BJ (cell line): ENCODE data around the gene PCDHGB2. TPM values are rescaled to one million over a fixed set of nuclear protein-coding genes. Genes with fewer than 3 reads are reported as not detected.
A peak's percentile ranks its signal among the peaks of the same experiment; 100 is the strongest.

Experiments used
- CTCF ChIA-PET: fragments of 350-600 bp; formaldehyde crosslinking; extraction: SDS; loops from one replicate; lab custom pipeline; 2021; ENCODE audit warnings: antibody characterized with exemption, inconsistent platforms; lab: Yijun Ruan, JAX
- POLR2A ChIA-PET: fragments of 300-600 bp; sonication (Branson Sonifier 250); formaldehyde crosslinking; extraction: SDS; loops from one replicate; lab custom pipeline; 2021; ENCODE audit warnings: antibody characterized with exemption; lab: Charles Lee
- DNase-seq: peaks from one replicate; pipeline ENCODE4 v3.0.0-alpha.2; 2011; ENCODE audit warnings: low read depth
- H3K27me3 ChIP-seq: 2 replicates; pipeline ENCODE4 v1.6.0; 2011; ENCODE audit warnings: low read length; ENCODE audit not compliant: control insufficient read depth, insufficient read depth
- H3K36me3 ChIP-seq: 2 replicates; pipeline ENCODE4 v1.5.1; 2011; ENCODE audit warnings: low read length; ENCODE audit not compliant: control insufficient read depth, insufficient read depth
- H3K4me3 ChIP-seq: 2 replicates; pipeline ENCODE4 v1.5.1; 2011; ENCODE audit warnings: low read depth, mild to moderate bottlenecking, control low read depth, low read length
- CTCF ChIP-seq: IDR thresholded peaks from 2 replicates; pipeline ENCODE4 v1.5.1; 2011; ENCODE audit warnings: low read depth, mild to moderate bottlenecking, control low read depth, inconsistent platforms, low read length, moderate library complexity; ENCODE audit not compliant: insufficient read depth
- polyA plus RNA-seq: library from polyadenylated mRNA; depleted of rRNA; stranded (reverse); fragments of >200 nt; gene quantifications from 2 replicates; pipeline ENCODE4 v1.2.3, GENCODE V29; 2011

PCDHGB2 gene
- polyA plus RNA-seq, 1 experiment: 3.7 TPM

- H3K36me3 ChIP-seq: no peaks in the 10 kb centered on the region
- ChIA-PET CTCF (interaction anchor here (1.2 to 3.1 kb wide), 3 partner anchors 18 to 213 kb away, joined by 3 to 20 read pairs (median 4); partner anchors contain the start of gene PCDHGB3), POLR2A (no interaction called here)
- DNase-seq: no peak
- no peaks in the 10 kb centered on the region for H3K27me3 ChIP-seq
- TF ChIP-seq CTCF: no peak
- no peak overlapping the region for H3K4me3 ChIP-seq
Observed at GRCh38 chr5:141351591-141351990, 8.2 kb upstream of the PCDHGB2 start.

GRCh38 chr5:141354900-141355469 lies 4.8 kb upstream of the PCDHGB2 start, which contains the start of gene PCDHGA4:
Gene PCDHGA4 (plus strand): TSS chr5:141355021. CDS start chr5:141355108, 87 bp downstream.
- Histone ChIP-seq H3K4me3 (peak within 1 kb of the TSS; percentile 36), H3K36me3 (no peaks in the 10 kb centered on the region), H3K27me3 (no peaks in the 10 kb centered on the region)
- ChIA-PET POLR2A (no interaction called here), CTCF (interaction anchor here (1.0 to 3.1 kb wide), 18 partner anchors 8 to 212 kb away, joined by 3 to 16 read pairs (median 5); partner anchors contain the start of genes PCDHGA10, PCDHGA2, PCDHGA3 and PCDHGA5)
- TF ChIP-seq CTCF: peak; percentile 38
- DNase-seq: no peak

GRCh38 chr5:141355641-141356040 lies 4.2 kb upstream of the PCDHGB2 start:
- CTCF ChIA-PET: interaction anchor here (1.0 to 3.1 kb wide), 18 partner anchors 9 to 211 kb away, joined by 3 to 16 read pairs (median 5); partner anchors contain the start of genes PCDHGA10, PCDHGA2, PCDHGA3 and PCDHGA5
- H3K27me3 ChIP-seq: no peaks in the 10 kb centered on the region
- H3K4me3 ChIP-seq: no peak overlapping the region
- H3K36me3 ChIP-seq: no peaks in the 10 kb centered on the region
- DNase-seq: no peak
- no peak for TF ChIP-seq CTCF
- POLR2A ChIA-PET: no interaction called here

- no peak for TF ChIP-seq CTCF
- Histone ChIP-seq H3K36me3 (no peaks in the 10 kb centered on the region), H3K4me3 (no peak overlapping the region), H3K27me3 (no peaks in the 10 kb centered on the region)
- POLR2A ChIA-PET: no interaction called here
- no peak for DNase-seq
- CTCF ChIA-PET: interaction anchor here (1.1 to 3.1 kb wide), 13 partner anchors 8 to 211 kb away, joined by 3 to 16 read pairs (median 5); partner anchors contain the start of genes PCDHGA10, PCDHGA2, PCDHGA3 and PCDHGA5
Observed at GRCh38 chr5:141356133-141356532, 3.7 kb upstream of the PCDHGB2 start.

GRCh38 chr5:141356950-141357349 lies 2.8 kb upstream of the PCDHGB2 start:
- DNase-seq: no peak
- Histone ChIP-seq H3K36me3 (no peaks in the 10 kb centered on the region), H3K27me3 (0 out of 2 replicates have a peak, but pooled peaks cover 2% of the 10 kb centered on the region), H3K4me3 (no peak overlapping the region)
- TF ChIP-seq CTCF: no peak
- ChIA-PET POLR2A (no interaction called here), CTCF (interaction anchor here (1.0 to 2.7 kb wide), 4 partner anchors 13 to 210 kb away, joined by 3 to 11 read pairs (median 10); partner anchors contain the start of gene PCDHGB3)
